HG02970 (cell line): ENCODE results near the gene CYP17A1.

Experiments
- ATAC-seq: cut with Tn5 transposase; IDR thresholded peaks from one replicate; pipeline ENCODE4 v1.9.1; 2021; ENCODE audit warnings: mild to moderate bottlenecking, moderate library complexity, moderate number of reproducible peaks; ENCODE audit not compliant: unreplicated experiment, low FRiP score

CYP17A1 gene

GRCh38 chr10:102781090-102781920 is 55.9 kb downstream of the CYP17A1 start:
- ATAC-seq = no peak
